Measurements from ENCODE around the gene KRT7.

The KRT7 gene

GRCh38 chr12:52258335-52258901 is 25.4 kb downstream of the KRT7 start:
- DNase-seq: no peak

DNA sequence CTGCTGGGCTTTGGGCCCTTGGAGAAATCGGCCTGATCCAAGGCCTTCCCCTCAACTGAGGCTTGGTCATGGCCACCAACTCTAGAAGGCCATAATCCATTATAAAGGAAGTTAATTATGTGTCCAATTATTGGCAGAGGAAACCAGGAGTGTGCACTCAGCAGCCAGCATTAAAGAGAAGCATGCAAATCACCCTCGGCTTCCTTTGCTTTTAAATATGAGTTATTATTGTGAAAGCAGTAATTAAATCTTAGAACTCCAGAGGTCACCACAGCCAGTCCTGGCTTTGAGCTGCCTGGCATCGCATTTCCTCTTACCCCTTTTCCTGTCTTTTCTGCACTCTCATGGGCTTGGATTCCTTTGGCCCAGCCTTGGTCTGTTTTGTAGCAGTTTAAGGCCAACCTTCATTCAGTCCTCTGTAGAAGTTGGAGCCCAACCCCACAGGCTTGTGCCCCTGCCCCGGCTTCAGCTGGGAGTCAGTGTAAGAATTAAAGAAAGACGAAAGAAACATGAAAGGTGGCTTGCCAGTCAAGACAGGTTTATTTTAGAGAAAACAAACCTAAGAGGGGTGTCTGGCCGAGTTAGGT is 26.7 kb downstream of the KRT7 start:
- DNase-seq: no peak

GRCh38 chr12:52260361-52261207 is 27.5 kb downstream of the KRT7 start:
- no peak for DNase-seq

DNA sequence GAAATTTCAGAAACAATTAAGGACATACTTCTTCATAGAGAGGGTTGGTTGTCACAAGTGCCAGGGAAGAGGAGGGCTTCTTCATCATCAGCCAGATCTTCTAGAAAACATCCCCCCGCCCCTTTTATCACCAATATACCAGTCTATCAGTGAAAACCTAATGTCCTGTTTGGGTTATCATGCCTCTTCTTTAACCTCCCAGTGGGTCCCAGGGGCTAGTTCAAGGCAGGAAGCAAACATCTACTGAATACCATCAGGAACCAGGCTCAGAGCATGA is 28.1 kb downstream of the KRT7 start:
- no peak for DNase-seq

DNA sequence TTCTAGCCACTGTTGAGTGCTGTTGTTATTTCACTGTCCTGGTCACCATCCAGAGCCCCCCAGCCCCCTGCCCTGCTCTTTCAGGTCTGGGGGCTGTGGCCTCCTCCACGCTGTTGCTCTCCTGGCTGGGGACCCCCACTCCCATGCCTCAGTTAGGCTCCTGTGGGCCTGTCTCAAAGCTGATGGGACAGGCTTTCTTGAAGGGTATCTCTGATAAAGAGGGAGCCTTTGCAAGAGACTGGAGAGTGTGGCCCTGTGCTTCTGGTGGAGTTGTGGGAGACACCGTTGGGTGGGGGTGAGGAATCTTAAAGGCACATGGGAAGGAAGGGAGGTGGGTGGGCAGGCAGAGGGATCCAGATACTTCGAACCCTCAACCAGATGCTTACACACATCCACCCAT is 29.2 kb downstream of the KRT7 start:
- no peak for DNase-seq

DNA sequence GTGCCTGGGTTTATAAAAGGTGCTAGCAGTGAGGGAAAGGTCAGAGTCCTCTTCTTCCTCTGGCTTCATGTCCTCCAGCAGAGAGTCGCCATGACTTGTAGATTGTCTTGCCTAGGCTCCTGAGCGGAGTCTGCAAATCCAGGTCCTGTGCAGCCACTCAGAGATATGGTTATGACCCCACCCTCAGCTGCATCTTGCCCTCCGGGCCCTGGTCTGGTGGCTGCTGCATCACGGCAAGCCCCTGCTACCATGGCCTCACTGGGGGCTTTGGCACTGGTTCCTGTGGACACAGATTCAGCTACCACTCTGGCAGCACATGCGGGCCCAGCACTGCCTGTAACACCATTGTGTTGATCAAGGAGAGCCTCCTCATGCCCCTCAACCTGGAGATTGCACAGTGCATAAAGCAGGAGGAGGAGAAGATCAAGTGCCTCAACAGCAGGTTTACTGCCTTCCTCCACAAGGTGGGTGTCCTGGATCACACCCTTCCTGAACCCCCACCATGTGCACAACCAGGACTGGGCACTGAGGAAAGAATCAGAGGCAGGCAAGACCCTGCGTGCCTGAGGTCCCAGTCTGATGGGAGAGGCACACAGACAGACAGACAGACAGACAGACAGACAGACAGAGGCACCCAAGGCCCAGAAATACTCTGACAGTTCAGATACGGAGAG is 30.9 kb downstream of the KRT7 start:
- no peak for DNase-seq

- no peak for DNase-seq
Observed at GRCh38 chr12:52264435-52264825, 31.4 kb downstream of the KRT7 start.

DNA sequence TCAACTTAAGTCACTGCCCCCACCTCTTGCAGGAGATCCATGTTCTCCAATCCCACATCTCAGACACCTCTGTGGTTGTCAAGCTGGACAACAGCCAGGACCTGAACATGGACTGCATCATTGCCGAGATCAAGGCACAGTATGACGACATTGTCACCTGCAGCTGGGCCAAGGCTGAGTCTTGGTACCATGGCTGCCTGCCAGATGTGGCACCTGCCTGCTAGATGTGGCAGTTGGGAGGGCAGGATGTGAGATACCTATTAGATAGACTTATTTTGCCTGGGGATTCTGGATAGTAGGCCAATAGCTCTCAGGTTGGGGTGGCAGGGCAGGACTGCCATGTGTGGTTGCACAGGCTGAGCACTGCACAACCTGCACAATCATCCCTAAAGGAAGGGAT is 33.5 kb downstream of the KRT7 start:
- no peak for DNase-seq

GRCh38 chr12:52267266-52267665 is 34.2 kb downstream of the KRT7 start:
- DNase-seq: no peak

GRCh38 chr12:52267699-52268098 is 34.7 kb downstream of the KRT7 start:
- DNase-seq: no peak

GRCh38 chr12:52268212-52268611 is 35.2 kb downstream of the KRT7 start:
- DNase-seq: no peak

DNA sequence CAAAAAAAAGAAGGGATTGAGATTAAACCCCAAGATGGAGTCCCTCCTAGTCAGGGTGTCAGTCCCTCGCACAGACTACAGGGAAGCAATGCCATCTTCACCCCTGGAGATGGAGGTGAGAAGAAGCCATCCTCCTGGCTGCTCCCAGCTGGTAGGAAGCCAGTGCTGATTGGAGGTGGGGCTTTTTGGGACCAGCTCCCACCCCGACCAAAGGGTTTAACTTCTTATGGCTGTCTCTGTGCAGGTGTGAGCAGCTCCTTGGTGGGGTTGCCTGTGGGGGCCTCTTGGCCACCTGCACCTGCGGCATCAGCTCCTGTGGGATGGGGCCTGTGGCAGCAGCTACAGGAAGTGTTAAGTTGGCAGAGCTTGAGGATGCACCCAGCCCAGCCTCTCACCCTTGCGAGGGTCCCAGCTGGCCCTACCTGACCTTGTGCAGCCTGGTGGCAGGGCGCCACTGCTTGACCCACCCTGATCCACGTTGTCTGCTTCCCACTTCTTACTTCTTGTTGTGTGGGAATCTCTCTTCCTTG is 37.6 kb downstream of the KRT7 start:
- no peak for DNase-seq

DNA sequence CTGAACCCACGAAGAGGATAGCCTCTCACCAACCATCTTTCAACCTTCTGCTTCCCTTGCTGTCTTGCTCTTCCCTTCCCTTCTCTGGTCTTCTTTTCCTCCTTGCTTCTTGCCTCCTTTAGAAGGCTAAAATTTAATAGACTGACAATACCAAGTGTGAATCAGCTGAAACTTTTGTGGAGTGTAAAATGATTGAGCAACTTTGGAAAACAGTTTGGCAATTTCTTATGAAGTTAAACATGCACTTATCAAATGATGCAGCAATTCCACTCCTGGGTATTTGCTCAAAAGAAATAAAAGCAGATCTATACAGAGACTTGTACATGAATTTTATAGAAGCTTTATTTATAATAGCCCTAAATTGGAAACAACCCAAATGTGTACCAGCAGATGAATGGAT is 38.1 kb downstream of the KRT7 start:
- no peak for DNase-seq

DNA sequence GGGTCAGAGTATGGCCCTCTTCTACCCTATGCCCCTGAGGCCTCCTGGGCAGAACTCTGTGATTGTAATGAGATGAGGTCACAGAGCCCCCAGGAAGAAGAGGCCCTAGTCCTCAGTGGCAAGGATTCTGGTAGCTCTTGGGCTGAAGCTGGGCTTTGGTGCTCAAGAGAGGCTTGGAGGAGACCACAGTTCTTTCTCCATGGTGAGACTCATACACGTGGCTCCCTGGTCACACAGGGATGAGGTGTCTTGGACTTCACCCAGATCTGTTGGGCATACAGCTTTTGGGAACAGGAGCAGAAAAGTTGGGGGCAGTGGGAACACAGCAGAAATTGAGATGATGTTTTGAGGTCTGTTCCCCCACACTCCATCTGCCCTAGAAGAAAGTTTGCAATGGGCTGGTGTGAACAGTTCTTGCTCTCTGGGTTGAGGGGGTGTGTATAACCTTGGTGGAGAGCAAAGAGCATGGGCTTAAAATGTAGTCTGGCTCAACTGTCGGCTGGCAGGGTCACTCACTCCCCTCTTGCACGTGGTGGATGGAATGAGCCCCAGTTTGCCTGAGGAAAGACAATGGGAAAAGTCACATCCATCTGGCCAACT is 41.6 kb downstream of the KRT7 start, which contains the start of gene KRT86:
TSS of gene KRT86 (plus strand) at position 125 of the 600 bp plus-strand sequence. CDS start 27,272 bp downstream, outside the sequence.
- DNase-seq: no peak

GRCh38 chr12:52275686-52276085 is 42.6 kb downstream of the KRT7 start:
- DNase-seq: no peak

DNA sequence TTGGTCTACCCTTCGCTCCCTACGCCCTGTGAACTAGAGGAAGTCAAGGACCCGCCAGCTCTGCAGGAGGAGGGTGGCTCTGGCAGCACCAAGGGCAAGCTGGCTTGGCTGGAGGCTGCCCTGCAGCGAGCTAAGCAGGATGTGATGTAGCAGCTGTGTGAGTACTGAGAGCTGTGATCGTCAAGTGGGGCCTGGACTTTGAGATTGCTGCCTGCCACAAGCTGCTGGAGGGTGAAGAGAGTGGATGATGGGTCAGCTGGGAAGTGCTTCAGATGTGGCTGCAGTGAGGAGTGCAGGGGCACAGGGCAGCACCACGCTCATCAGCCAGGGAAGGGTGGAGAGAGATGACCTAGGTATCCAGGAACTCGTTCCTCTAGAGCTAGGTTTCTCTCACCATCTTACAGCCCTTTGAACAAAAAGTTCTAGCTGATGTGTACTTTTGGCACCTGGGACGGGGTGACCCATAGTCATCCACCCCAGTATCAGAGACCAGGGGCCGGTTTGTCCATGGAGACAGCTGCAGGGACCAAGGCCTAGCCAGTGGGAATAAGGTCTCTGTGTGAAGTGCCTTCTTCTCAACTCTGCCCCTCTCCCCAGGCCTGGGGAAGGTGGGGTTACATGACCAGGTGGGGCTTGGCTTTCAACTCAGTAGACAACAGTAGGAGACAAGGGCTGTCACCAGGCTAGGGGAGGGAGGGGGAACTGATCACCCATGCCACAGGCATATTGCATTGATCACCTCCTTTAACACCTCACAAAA is 44.6 kb downstream of the KRT7 start:
- DNase-seq: no peak

- DNase-seq: no peak
Observed at GRCh38 chr12:52278575-52279421, 45.8 kb downstream of the KRT7 start.

GRCh38 chr12:52279422-52280318 is 46.6 kb downstream of the KRT7 start:
- DNase-seq: no peak

DNA sequence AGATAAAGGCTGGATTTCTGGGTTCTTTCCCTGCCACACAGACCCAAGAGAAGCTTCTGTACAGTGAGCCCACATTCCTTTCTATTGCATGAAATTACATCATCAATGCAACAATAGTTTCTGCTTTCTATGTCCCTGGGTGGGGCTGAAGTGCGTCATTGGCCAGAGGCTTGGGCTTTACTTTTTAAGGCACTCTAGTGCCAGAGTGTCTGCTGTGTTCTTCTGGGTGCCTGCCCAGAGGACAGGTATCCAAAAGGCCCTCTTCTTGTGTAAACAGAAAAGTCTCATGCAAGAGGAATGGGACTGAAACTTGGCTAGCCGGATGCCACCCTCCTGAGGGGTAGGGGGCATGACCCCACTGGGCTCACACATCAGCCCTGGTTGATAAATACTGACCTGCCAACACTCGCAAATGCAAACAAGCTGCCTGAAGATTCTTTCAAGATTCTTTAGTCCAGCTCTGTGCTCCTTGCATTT is 47.3 kb downstream of the KRT7 start:
- DNase-seq: no peak
